H9 (cell line): Measurements from ENCODE around the gene AK4. TPM values are rescaled to one million over a fixed set of nuclear protein-coding genes. Genes with fewer than 3 reads are reported as not detected.

Source experiments
- DNase-seq: peaks from one replicate; pipeline ENCODE4 v3.0.0-alpha.2; 2017
- H2AFZ ChIP-seq: one replicate; pipeline ENCODE4 v1.6.1; 2013; ENCODE audit warnings: mild to moderate bottlenecking, low read length, control low read depth, moderate library complexity
- H2AK5ac ChIP-seq: 2 replicates; pipeline ENCODE4 v1.6.1; 2013; ENCODE audit warnings: low read length, control low read depth, mixed read lengths; ENCODE audit not compliant: insufficient read length
- H2BK120ac ChIP-seq: one replicate; pipeline ENCODE4 v1.6.1; 2013; ENCODE audit warnings: low read depth, mild to moderate bottlenecking, low read length, control low read depth, inconsistent platforms; ENCODE audit not compliant: poor library complexity, severe bottlenecking
- H2BK12ac ChIP-seq: 2 replicates; pipeline ENCODE4 v1.6.1; 2013; ENCODE audit warnings: low read length, control low read depth, mixed read lengths, low read depth; ENCODE audit not compliant: insufficient read length
- H2BK15ac ChIP-seq: 2 replicates; pipeline ENCODE4 v1.6.1; 2013; ENCODE audit warnings: low read depth, low read length, control low read depth
- H2BK20ac ChIP-seq: one replicate; pipeline ENCODE4 v1.6.1; 2013; ENCODE audit warnings: low read depth, mild to moderate bottlenecking, low read length, control low read depth, inconsistent platforms; ENCODE audit not compliant: poor library complexity, severe bottlenecking
- H2BK5ac ChIP-seq: 2 replicates; pipeline ENCODE4 v1.6.1; 2013; ENCODE audit warnings: low read length, control low read depth, mixed read lengths; ENCODE audit not compliant: insufficient read length
- H3K14ac ChIP-seq: 2 replicates; pipeline ENCODE4 v1.6.1; 2013; ENCODE audit warnings: low read length, control low read depth; ENCODE audit not compliant: insufficient read depth
- H3K18ac ChIP-seq: 2 replicates; pipeline ENCODE4 v1.6.1; 2013; ENCODE audit warnings: low read depth, mild to moderate bottlenecking, mixed read lengths, low read length, control low read depth; ENCODE audit not compliant: insufficient read length
- H3K23ac ChIP-seq: 2 replicates; pipeline ENCODE4 v1.6.1; 2013; ENCODE audit warnings: low read length, control low read depth, mixed read lengths, low read depth; ENCODE audit not compliant: insufficient read length
- H3K23me2 ChIP-seq: 2 replicates; pipeline ENCODE4 v1.6.1; 2013; ENCODE audit warnings: low read depth, mild to moderate bottlenecking, mixed read lengths, low read length, control low read depth; ENCODE audit not compliant: insufficient read length, poor library complexity, severe bottlenecking
- H3K27ac ChIP-seq: 2 replicates; pipeline ENCODE4 v1.5.1; 2013; ENCODE audit warnings: low read length, control low read depth, mixed read lengths, low read depth; ENCODE audit not compliant: insufficient read length
- H3K27me3 ChIP-seq: 2 replicates; pipeline ENCODE4 v1.6.1; 2013; ENCODE audit warnings: low read length, control low read depth, inconsistent platforms; ENCODE audit not compliant: insufficient read depth
- H3K4ac ChIP-seq: 2 replicates; pipeline ENCODE4 v1.6.1; 2013; ENCODE audit warnings: low read depth, mild to moderate bottlenecking, control low read depth, inconsistent platforms, low read length, moderate library complexity
- H3K4me1 ChIP-seq: 2 replicates; pipeline ENCODE4 v1.6.1; 2013; ENCODE audit warnings: low read length, control low read depth, inconsistent platforms; ENCODE audit not compliant: insufficient read depth
- H3K4me2 ChIP-seq: 2 replicates; pipeline ENCODE4 v1.6.1; 2013; ENCODE audit warnings: low read length, control low read depth, mixed read lengths; ENCODE audit not compliant: insufficient read length, insufficient read depth
- H3K56ac ChIP-seq: 2 replicates; pipeline ENCODE4 v1.6.1; 2013; ENCODE audit warnings: low read depth, mild to moderate bottlenecking, mixed read lengths, low read length, control low read depth; ENCODE audit not compliant: insufficient read length
- H3K79me1 ChIP-seq: 2 replicates; pipeline ENCODE4 v1.6.1; 2013; ENCODE audit warnings: low read depth, mild to moderate bottlenecking, moderate library complexity, low read length, control low read depth, inconsistent platforms; ENCODE audit not compliant: insufficient read depth, poor library complexity, severe bottlenecking
- H3K79me2 ChIP-seq: 2 replicates; pipeline ENCODE4 v1.6.1; 2013; ENCODE audit warnings: low read length, control low read depth, inconsistent platforms; ENCODE audit not compliant: insufficient read depth
- H3K9ac ChIP-seq: 2 replicates; pipeline ENCODE4 v1.6.1; 2013; ENCODE audit warnings: low read length, control low read depth, mixed read lengths; ENCODE audit not compliant: insufficient read length; ENCODE audit errors: extremely low read depth
- H3K9me3 ChIP-seq: one replicate; pipeline ENCODE4 v1.6.1; 2013; ENCODE audit warnings: low read depth, low read length, inconsistent platforms; ENCODE audit not compliant: control insufficient read depth
- H3T11ph ChIP-seq: one replicate; pipeline ENCODE4 v1.6.1; 2013; ENCODE audit warnings: mild to moderate bottlenecking, low read length, control low read depth, inconsistent platforms
- H4K20me1 ChIP-seq: one replicate; pipeline ENCODE4 v1.6.1; 2013; ENCODE audit not compliant: control insufficient read depth, insufficient read length, insufficient read depth
- H4K5ac ChIP-seq: 2 replicates; pipeline ENCODE4 v1.6.1; 2013; ENCODE audit warnings: low read depth, mild to moderate bottlenecking, mixed read lengths, low read length, control low read depth; ENCODE audit not compliant: insufficient read length
- H4K8ac ChIP-seq: replicated peaks from 2 replicates; pipeline ENCODE4 v1.6.1; 2013; ENCODE audit warnings: low read length, control low read depth, mixed read lengths, low read depth; ENCODE audit not compliant: insufficient read length
- H4K91ac ChIP-seq: 2 replicates; pipeline ENCODE4 v1.6.1; 2013; ENCODE audit warnings: low read depth, mild to moderate bottlenecking, moderate library complexity, mixed read lengths, low read length, control low read depth; ENCODE audit not compliant: insufficient read length
- H3K27ac Mint-ChIP-seq, 3 experiments: 2 replicates in 2 of 3; 3 replicates in 1 of 3; pipeline ENCODE4 v1.8.0; 2020 to 2021; ENCODE audit warnings: mixed read lengths in 3 of 3, mild to moderate bottlenecking in 1 of 3, moderate library complexity in 1 of 3
- H3K27me3 Mint-ChIP-seq: 2 replicates; pipeline ENCODE4 v1.8.0; 2021; ENCODE audit warnings: low read depth, mild to moderate bottlenecking, moderate library complexity, mixed read lengths
- H3K36me3 Mint-ChIP-seq, 3 experiments: 2 replicates in 2 of 3; 3 replicates in 1 of 3; pipeline ENCODE4 v1.8.0; 2020 to 2021; ENCODE audit warnings: low read depth in 3 of 3, mixed read lengths in 3 of 3; ENCODE audit not compliant: insufficient read depth in 1 of 3
- H3K4me1 Mint-ChIP-seq, 2 experiments: 2 replicates each; pipeline ENCODE4 v1.8.0; 2020; ENCODE audit warnings: mixed read lengths in 2 of 2
- H3K4me3 Mint-ChIP-seq, 2 experiments: 2 replicates in 1 of 2; 3 replicates in 1 of 2; pipeline ENCODE4 v1.8.0; 2020 to 2021; ENCODE audit warnings: mild to moderate bottlenecking in 2 of 2, mixed read lengths in 2 of 2, moderate library complexity in 1 of 2
- H3K9me3 Mint-ChIP-seq, 2 experiments: 2 replicates in 1 of 2; 3 replicates in 1 of 2; pipeline ENCODE4 v1.8.0; 2020; ENCODE audit warnings: mild to moderate bottlenecking in 2 of 2, mixed read lengths in 2 of 2, moderate library complexity in 1 of 2
- WGBS: extraction: QIAGEN DNeasy Blood & Tissue Kit; methylation state at CpG from one replicate; pipeline ENCODE4 v1.1.7; 2013; ENCODE audit warnings: missing lambda C conversion rate, low lambda C conversion rate, mixed read lengths; ENCODE audit not compliant: insufficient read length; ENCODE audit errors: extremely low coverage; 5-methylcytosine and 5-hydroxymethylcytosine counted together
- total RNA-seq: library from RNA; stranded (reverse); gene quantifications from 2 replicates; pipeline ENCODE4 v1.2.1, GENCODE V29; 2021
- TF ChIP-seq, protein P1 (sequence below): fragments of 200-600 bp; sonication (generic); conservative IDR thresholded peaks from 3 replicates; pipeline ENCODE4 v1.8.0; 2021; ENCODE audit warnings: antibody characterized with exemption, mild to moderate bottlenecking

The AK4 gene
- total RNA-seq, 1 experiment from 2014 or later, result 45.6 TPM

DNA sequence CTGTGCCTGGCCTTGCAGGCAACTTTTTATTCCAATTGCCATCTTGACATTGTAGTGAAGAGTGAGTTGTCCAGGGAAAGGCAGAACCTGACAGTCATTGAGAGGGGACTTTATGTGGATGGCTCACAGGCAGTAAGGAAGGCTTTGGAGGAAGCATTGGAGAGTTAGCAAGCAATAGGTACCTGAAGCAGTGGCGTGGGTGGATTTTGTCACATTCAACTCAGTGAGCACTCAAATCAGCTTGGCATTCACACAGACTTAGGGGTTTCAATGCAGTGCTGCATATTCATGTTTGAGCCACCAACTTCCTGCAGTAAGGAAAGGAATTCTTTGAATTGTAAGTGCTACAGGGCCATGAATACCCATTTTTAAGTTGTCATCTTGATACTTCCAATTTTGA, 69.0 kb downstream of the AK4 start:
- WGBS, result no CpG with 5 or more reads among the region's 1 CpG

More for the DNA sequence above, 69.0 kb downstream of the AK4 start:
- Histone ChIP-seq H3K23ac (no peak overlapping the region), H3K9me3 (no peaks in the 10 kb centered on the region), H2AFZ (no peak overlapping the region), H3K79me2 (peaks cover 5% of the 10 kb centered on the region; the same call in 1 of the 2 replicates), H2BK120ac (no peak overlapping the region), H3K27ac (no peak overlapping the region), H2BK15ac (no peak overlapping the region), H2BK5ac (no peak overlapping the region), H2BK20ac (no peak overlapping the region), H3K9ac (no peak overlapping the region), H3K4me1 (peaks cover 3% of the 10 kb centered on the region; the same call in 1 of the 2 replicates), H3K23me2 (no peaks in the 10 kb centered on the region), H4K20me1 (no peaks in the 10 kb centered on the region), H3K56ac (no peak overlapping the region), H4K5ac (no peak overlapping the region), H2AK5ac (no peak overlapping the region), H4K8ac (no peak overlapping the region), H3K27me3 (no peaks in the 10 kb centered on the region), H3K4ac (no peak overlapping the region), H3K4me2 (no peak overlapping the region), H3T11ph (no peak overlapping the region), H3K14ac (no peak overlapping the region), H3K79me1 (peaks cover 2% of the 10 kb centered on the region), H3K18ac (no peak overlapping the region), H2BK12ac (no peak overlapping the region), H4K91ac (no peak overlapping the region)
- Mint-ChIP-seq H3K9me3 (0 out of 5 replicates have a peak, but pooled peaks cover 0 to 2% of the 10 kb centered on the region in 2 experiments), H3K27ac (peak overlapping the region in 2 of 3 experiments; percentile 2; a peak in 4 of 7 replicates), H3K4me3 (no peak overlapping the region), H3K27me3 (no peaks in the 10 kb centered on the region), H3K36me3 (peaks cover 3 to 15% (median 4%) of the 10 kb centered on the region in 3 experiments), H3K4me1 (peaks cover 13 to 17% of the 10 kb centered on the region in 2 experiments)
- TF ChIP-seq, protein P1, sequence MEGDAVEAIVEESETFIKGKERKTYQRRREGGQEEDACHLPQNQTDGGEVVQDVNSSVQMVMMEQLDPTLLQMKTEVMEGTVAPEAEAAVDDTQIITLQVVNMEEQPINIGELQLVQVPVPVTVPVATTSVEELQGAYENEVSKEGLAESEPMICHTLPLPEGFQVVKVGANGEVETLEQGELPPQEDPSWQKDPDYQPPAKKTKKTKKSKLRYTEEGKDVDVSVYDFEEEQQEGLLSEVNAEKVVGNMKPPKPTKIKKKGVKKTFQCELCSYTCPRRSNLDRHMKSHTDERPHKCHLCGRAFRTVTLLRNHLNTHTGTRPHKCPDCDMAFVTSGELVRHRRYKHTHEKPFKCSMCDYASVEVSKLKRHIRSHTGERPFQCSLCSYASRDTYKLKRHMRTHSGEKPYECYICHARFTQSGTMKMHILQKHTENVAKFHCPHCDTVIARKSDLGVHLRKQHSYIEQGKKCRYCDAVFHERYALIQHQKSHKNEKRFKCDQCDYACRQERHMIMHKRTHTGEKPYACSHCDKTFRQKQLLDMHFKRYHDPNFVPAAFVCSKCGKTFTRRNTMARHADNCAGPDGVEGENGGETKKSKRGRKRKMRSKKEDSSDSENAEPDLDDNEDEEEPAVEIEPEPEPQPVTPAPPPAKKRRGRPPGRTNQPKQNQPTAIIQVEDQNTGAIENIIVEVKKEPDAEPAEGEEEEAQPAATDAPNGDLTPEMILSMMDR, result no peak
- no peak for DNase-seq
